Progenitor cell of endocrine pancreas (in vitro differentiated cells): ENCODE measurements around the gene N4BP2. TPM values are rescaled to one million over a fixed set of nuclear protein-coding genes. Genes with fewer than 3 reads are reported as not detected.
"Not testable (repeated sequence)": the region's sequence is repeated elsewhere in the genome, so short reads cannot be mapped to it uniquely, and the experiment has no call there.

Source experiments
- DNase-seq: peaks from one replicate; pipeline ENCODE4 v3.0.0; 2021; ENCODE audit warnings: low spot score; ENCODE audit not compliant: unreplicated experiment
- H3K27ac Mint-ChIP-seq: 2 replicates; pipeline ENCODE4 v1.8.0; 2021; ENCODE audit warnings: mild to moderate bottlenecking, moderate library complexity, mixed read lengths
- H3K27me3 Mint-ChIP-seq: 2 replicates; pipeline ENCODE4 v1.8.0; 2021; ENCODE audit warnings: mixed read lengths
- H3K36me3 Mint-ChIP-seq: 2 replicates; pipeline ENCODE4 v1.8.0; 2022; ENCODE audit warnings: mixed read lengths; ENCODE audit not compliant: insufficient read depth
- H3K4me1 Mint-ChIP-seq: 2 replicates; pipeline ENCODE4 v1.8.0; 2021; ENCODE audit warnings: low read depth, mixed read lengths
- H3K4me3 Mint-ChIP-seq: 2 replicates; pipeline ENCODE4 v1.8.0; 2021; ENCODE audit warnings: low read depth, mild to moderate bottlenecking, moderate library complexity, mixed read lengths
- H3K9me3 Mint-ChIP-seq: 2 replicates; pipeline ENCODE4 v1.8.0; 2021; ENCODE audit warnings: low read depth, mixed read lengths
- long read RNA-seq: library from polyadenylated mRNA; unstranded; transcript quantifications from one replicate; pipeline ENCODE4 v2.0.0, GENCODE V29; 2020
- total RNA-seq: library from RNA; stranded (reverse); gene quantifications from 2 replicates; pipeline ENCODE4 v1.2.1, GENCODE V29; 2021
- TF ChIP-seq, protein P1 (sequence below): fragments of 200-600 bp; sonication (generic); IDR thresholded peaks from one replicate; pipeline ENCODE4 v1.5.0; 2021; ENCODE audit warnings: antibody characterized with exemption, mild to moderate bottlenecking; ENCODE audit not compliant: unreplicated experiment

The N4BP2 gene
- total RNA-seq, result 49.3 and 50.5 TPM in 2 replicates
- long read RNA-seq, partial matches to known transcripts, result 117 of 337 reads
- long read RNA-seq, other reads (novel, unspliced or antisense), result 220 of 337 reads

DNA sequence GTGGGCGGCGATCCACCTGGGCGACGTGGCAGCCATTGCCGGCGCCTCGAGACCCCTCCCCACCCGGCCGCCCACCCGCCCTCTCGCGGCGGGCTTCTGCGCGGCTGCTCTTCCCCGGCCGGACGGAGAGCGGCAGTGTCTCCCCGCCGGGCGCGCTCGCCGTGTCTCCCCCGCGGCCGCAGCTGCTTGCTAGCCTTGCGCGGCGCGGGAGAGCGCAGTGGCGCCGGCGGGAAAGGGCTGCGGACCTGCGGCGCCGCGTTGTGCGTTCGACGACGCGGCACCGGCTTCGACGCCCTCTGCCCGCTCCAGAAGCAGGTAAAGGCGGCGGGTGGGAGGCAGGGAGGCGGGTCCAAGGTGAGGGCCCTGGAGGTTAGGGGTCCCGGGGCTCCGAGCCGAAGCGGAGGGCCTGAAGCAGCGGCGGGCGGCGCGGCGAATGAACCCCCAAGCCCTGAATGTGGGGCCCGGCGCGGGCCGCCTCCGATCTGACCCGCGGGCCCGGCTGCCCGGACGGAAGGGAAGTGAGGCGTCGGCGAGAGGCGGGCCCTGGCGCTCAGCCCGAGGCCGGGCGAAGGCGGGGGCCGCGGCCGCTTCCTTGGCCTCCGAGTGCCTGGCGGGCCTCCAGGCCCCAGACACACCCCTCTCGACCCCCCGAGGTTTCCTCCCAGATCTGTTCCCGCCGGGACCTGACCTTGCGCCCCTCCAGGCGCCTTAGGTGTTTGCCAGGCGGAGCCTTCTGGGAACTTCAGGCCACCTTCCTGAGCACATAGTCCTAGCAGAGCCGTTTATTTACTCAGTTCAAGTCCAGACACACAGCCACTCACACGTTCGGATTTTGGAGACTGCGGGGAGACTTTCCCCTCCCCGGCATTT is at the start of gene N4BP2:
Gene N4BP2, plus strand, starts transcription at position 135 of the 870 bp plus-strand sequence. CDS start 40,491 bp downstream, outside the sequence.
- TF ChIP-seq, protein P1, sequence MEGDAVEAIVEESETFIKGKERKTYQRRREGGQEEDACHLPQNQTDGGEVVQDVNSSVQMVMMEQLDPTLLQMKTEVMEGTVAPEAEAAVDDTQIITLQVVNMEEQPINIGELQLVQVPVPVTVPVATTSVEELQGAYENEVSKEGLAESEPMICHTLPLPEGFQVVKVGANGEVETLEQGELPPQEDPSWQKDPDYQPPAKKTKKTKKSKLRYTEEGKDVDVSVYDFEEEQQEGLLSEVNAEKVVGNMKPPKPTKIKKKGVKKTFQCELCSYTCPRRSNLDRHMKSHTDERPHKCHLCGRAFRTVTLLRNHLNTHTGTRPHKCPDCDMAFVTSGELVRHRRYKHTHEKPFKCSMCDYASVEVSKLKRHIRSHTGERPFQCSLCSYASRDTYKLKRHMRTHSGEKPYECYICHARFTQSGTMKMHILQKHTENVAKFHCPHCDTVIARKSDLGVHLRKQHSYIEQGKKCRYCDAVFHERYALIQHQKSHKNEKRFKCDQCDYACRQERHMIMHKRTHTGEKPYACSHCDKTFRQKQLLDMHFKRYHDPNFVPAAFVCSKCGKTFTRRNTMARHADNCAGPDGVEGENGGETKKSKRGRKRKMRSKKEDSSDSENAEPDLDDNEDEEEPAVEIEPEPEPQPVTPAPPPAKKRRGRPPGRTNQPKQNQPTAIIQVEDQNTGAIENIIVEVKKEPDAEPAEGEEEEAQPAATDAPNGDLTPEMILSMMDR, result peak; percentile 76
- DNase-seq, result peak; percentile 75
- Mint-ChIP-seq H3K9me3 (no peaks in the 10 kb centered on the region), H3K36me3 (peaks cover 4% of the 10 kb centered on the region), H3K27me3 (no peaks in the 10 kb centered on the region), H3K4me3 (peak within 1 kb of the TSS; percentile 89), H3K4me1 (peaks cover 21% of the 10 kb centered on the region), H3K27ac (peak within 1 kb of the TSS; percentile 100)

DNA sequence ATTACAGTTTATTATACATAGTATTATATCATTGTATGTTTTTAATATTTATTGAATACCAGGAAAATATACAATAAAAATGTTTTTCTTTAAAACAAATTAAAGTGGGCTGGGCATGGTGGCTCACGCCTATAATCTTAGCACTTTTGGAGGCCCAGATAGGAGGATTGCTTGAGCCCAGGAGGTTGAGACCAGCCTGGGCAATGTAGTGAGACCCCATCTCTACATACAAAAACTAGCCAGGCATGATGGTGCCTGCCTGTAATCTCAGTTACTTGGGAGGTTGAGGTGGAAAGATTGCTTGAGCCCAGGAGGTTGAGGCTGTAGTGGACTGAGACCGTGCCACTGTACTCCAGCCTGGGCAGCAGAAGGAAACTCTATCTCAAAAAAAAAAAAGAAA is 40.6 kb upstream of the N4BP2 start:
- DNase-seq, result no peak
- Mint-ChIP-seq H3K9me3 (no peaks in the 10 kb centered on the region), H3K27ac (no peak overlapping the region), H3K27me3 (no peaks in the 10 kb centered on the region), H3K36me3 (no peaks in the 10 kb centered on the region), H3K4me3 (no peak overlapping the region), H3K4me1 (no peaks in the 10 kb centered on the region)
- TF ChIP-seq, protein P1, result no peak

DNA sequence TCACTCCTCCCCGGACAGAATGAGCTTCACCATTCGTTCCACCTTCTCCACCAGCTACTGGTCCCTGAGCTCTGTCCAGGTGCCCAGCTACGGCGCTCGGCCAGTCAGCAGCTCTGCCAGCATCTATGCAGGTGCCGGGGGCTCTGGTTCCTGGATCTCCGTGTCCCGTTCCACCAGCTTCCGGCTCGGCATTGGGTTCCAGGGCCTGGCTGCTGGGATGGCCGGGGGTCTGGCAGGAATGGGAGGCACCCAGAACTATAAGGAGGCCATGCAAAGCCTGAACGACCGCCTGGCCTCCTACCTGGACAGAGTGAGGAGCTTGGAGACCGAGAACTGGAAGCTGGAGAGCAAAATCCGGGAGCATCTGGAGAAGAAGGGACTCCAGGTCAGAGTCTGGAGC is 36.4 kb upstream of the N4BP2 start:
- H3K4me1 Mint-ChIP-seq, result no peaks in the 10 kb centered on the region
- no peaks in the 10 kb centered on the region for H3K9me3 Mint-ChIP-seq
- H3K4me3 Mint-ChIP-seq, result no peak overlapping the region
- H3K36me3 Mint-ChIP-seq, result no peaks in the 10 kb centered on the region
- DNase-seq, result no peak
- H3K27ac Mint-ChIP-seq, result no peak overlapping the region
- TF ChIP-seq, protein P1, result no peak
- no peaks in the 10 kb centered on the region for H3K27me3 Mint-ChIP-seq

DNA sequence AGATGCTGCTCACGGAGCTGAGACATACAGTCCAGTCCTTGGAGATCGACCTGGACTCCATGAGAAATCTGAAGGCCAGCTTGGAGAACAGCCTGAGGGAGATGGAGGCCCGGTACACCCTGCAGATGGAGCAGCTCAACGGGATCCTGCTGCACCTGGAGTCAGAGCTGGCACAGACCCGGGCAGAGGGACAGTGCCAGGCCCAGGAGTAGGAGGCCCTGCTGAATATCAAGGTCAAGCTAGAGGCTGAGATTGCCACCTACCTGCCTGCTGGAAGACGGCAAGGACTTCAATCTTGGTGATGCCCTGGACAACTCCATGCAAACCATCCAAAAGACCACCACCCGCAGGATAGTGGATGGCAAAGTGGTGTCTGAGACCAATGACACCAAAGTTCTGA is 35.5 kb upstream of the N4BP2 start:
- not testable (repeated sequence) for H3K9me3 Mint-ChIP-seq, DNase-seq, H3K27me3 Mint-ChIP-seq, H3K4me3 Mint-ChIP-seq, H3K36me3 Mint-ChIP-seq, H3K27ac Mint-ChIP-seq, H3K4me1 Mint-ChIP-seq

DNA sequence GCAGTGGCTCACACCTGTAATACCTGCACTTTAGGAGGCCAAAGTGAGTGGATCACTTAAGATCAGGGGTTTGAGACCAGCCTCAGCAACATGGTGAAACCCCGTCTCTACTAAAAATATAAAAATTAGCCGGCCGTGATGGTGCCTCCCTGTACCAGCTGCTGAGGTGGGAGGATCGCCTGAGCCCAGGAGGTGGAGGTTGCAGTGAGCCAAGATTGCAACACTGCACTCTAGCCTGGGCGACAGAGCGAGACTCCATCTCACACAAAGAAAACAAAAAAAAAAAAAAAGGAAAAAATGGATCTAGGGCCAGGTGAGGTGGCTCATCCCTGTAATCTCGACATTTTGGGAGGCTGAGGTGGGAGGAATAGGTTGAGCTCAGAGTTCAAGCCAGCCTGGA is 32.6 kb upstream of the N4BP2 start:
- not testable (repeated sequence) for H3K4me3 Mint-ChIP-seq, H3K4me1 Mint-ChIP-seq, DNase-seq, H3K27me3 Mint-ChIP-seq, H3K27ac Mint-ChIP-seq, H3K9me3 Mint-ChIP-seq, H3K36me3 Mint-ChIP-seq

DNA sequence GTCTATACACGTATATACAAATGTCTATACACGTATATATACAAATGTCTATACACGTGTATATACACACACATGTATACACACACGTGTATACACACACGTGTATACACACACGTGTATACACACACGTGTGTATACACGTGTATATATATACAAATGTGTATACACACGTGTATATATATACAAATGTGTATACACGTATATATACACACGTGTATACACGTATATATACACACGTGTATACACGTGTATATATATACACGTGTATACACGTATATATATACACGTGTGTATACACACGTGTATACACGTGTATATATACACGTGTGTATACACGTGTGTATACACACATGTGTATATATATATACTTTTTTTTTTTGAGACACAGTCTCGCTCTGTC is 23.9 kb upstream of the N4BP2 start:
- H3K27me3 Mint-ChIP-seq, result no peaks in the 10 kb centered on the region
- no peak overlapping the region for H3K27ac Mint-ChIP-seq
- DNase-seq, result no peak
- H3K36me3 Mint-ChIP-seq, result no peaks in the 10 kb centered on the region
- no peaks in the 10 kb centered on the region for H3K4me1 Mint-ChIP-seq
- H3K4me3 Mint-ChIP-seq, result no peak overlapping the region
- TF ChIP-seq, protein P1, result no peak
- H3K9me3 Mint-ChIP-seq, result no peaks in the 10 kb centered on the region
